NCI-H1092 (cell line): ENCODE results near the gene CDK5R2.
A peak's percentile ranks its signal among the peaks of the same experiment; 100 is the strongest.

Source experiments
- DNase-seq: peaks from one replicate; lab custom pipeline; 2025; lab: John Stamatoyannopoulos, UW

The CDK5R2 gene

GRCh38 chr2:218961651-218962570 lies 2.4 kb downstream of the CDK5R2 start:
- peak; percentile 30 for DNase-seq

DNA sequence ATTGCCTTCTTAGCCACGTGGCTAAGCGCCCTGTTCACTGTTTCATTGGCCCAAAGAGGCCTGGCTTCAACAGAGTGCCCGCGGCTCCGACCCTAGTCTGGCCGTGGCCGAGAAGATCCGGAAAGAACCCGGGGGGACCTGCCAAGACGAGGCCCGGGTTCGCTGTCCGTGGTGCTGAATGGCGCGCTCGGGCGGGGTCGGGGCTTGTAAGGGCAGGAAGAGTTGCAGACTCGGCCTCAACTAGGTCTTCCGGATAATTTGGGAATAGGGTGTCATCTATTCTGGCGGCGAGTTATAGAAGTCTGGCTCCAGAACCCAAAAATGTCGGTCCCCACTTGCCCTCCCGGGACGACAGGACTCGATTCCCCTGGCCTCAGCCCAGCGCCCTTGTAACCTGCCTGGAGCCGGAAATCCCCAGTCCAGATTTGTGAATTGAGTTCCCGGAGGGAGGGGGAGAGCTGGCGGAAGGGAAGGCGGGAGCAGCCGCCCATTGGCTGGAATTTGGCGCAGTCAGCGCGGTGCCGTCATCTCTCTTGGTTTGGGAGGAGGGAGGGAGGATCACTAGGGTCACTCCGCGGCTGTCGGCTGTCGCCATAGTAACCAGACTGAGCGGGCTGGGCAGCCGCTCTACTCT lies 3.5 kb downstream of the CDK5R2 start:
- DNase-seq = peak; percentile 91

- DNase-seq = no peak
Observed at GRCh38 chr2:218963601-218964000, 4.1 kb downstream of the CDK5R2 start.

DNA sequence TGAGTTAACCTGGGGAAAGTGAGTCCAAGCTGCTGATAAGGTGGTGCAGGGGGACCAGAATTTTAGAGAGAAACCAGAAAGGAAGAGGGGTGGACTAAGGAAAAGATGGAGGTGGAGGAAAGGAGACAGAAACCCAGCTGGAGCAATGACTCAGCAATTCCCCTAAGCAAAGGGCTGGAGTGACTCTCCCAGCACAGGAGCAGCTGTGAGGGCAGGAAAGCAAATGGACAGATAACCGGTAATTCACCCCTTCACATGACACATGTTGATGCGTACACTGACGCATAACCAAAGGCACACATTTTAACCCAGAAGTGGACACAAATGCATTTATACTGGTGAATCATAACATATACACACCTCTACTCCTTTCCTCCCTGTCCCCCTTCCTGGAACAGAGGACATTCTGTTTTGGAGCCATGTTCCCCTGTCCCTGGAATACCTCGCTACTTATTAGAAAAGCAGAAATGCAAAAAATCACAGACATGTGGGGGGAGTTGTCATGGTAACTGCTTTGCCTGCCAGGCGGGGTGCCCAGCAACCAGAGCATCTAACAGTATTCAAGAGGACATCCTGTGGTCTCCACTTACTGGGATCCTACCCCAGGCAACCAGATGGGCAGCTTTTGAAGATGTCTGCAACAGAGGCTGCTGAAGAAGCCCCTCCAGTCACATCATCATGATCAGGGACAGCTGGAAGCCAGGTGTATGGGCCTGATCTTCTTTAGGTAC lies 4.7 kb downstream of the CDK5R2 start:
- no peak for DNase-seq

GRCh38 chr2:218970894-218971293 lies 11.4 kb downstream of the CDK5R2 start:
- no peak for DNase-seq

GRCh38 chr2:218975060-218975777 lies 15.8 kb downstream of the CDK5R2 start:
- no peak for DNase-seq

GRCh38 chr2:218979846-218980734 lies 20.6 kb downstream of the CDK5R2 start:
- DNase-seq = peak; percentile 66

DNA sequence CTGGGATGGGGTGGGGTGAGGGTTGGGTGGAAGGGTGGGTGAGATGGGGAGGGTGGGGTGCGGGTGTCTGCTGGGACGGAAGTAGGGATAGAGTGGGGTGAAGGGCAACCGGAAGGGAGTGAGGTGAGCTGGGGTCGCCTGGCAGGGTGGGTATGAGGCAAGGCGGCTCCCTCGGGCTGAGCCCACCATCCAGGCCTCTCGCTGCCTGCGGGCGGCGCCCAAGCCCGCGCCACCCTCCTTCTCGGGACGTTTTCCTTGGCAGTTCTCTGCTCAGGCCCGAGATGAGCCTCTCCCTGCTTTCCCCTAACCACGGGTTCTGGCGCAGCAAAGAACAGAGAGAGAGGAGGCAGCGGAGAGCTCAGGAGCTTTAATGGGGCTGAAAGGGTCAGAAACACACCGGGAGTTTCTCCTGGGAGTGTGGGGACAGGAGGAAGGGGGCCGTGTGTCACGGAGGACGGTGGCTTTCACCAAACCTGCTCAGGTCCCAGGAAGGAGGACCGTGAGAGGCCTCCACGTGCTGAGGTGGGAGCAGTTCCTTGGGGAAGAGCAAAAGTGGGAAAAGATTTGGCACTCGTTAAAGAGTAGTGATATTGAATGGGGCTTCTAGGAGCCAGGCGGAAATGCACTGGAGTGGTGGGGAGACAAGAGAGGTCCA lies 21.4 kb downstream of the CDK5R2 start:
- DNase-seq = no peak

DNA sequence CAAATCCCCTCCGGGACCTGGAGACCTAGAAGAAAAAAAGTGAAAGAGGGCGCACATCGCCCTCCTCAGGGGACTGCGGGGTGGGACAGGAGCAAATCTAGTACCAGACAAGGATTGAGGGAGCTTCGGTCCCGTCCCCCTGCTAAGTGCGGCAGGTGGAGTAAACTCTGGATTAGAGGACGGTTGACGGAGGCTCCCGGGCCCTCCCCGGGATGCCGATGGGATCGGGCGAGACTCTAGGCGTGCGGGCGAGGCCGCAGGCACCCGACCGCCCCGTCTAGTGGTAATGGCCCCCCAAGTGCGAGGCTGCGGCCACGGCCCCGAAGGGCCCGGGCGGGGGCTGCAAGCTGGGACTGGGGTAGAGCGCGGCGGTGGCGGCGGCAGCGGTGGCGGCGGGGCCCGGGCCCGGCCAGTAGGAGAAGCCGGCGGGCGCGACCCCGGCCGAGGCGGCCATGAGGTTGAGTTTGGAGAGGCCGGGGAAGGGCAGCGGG lies 22.0 kb downstream of the CDK5R2 start:
- DNase-seq = no peak

DNA sequence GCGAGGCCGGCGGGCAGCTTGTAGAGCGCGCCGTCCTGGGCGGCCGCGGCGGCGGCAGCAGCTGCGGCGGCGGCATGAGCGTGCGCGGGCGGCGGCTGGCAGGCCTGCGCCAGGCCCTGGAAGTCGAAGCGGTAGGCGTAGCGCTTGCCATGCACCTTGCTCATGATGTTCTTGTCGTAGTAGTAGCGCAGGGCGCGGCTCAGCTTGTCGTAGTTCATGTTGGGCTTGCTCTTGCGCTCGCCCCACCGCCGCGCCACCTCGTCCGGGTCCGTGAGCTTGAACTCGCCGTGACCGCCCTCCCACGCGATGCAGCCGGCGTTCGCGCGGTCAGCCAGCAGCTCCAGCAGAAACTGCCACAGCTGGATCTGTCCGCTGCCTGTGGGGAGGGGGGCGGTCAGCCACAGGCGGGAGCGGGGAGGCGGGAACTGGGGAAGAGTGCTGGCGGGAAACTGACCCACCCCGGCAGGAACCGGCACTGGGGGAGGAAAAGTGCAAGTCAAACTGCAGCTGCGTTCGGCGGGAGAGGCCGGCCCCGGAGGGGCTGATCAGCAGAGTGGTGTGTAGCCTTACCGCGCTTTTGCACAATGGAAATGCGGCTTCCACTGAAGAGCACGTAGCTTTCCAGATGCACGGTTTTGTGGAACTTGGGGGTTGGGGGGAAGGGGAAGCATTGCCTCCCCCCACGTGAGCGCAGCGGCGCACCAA lies 22.6 kb downstream of the CDK5R2 start:
- no peak for DNase-seq

- DNase-seq = no peak
Observed at GRCh38 chr2:218982586-218983262, 23.3 kb downstream of the CDK5R2 start.

GRCh38 chr2:218983263-218983933 lies 23.9 kb downstream of the CDK5R2 start:
- DNase-seq = no peak

GRCh38 chr2:218983934-218984238 lies 24.4 kb downstream of the CDK5R2 start:
- no peak for DNase-seq

- no peak for DNase-seq
Observed at GRCh38 chr2:218984239-218985020, 25.0 kb downstream of the CDK5R2 start.

GRCh38 chr2:218985021-218985324 lies 25.5 kb downstream of the CDK5R2 start, which contains the start of gene FEV:
Gene FEV, minus strand, starts transcription at chr2:218985184. Its CDS starts 109 bp downstream, at chr2:218985075.
- no peak for DNase-seq

- DNase-seq = no peak
Observed at GRCh38 chr2:218985325-218986091, 26.0 kb downstream of the CDK5R2 start.

DNA sequence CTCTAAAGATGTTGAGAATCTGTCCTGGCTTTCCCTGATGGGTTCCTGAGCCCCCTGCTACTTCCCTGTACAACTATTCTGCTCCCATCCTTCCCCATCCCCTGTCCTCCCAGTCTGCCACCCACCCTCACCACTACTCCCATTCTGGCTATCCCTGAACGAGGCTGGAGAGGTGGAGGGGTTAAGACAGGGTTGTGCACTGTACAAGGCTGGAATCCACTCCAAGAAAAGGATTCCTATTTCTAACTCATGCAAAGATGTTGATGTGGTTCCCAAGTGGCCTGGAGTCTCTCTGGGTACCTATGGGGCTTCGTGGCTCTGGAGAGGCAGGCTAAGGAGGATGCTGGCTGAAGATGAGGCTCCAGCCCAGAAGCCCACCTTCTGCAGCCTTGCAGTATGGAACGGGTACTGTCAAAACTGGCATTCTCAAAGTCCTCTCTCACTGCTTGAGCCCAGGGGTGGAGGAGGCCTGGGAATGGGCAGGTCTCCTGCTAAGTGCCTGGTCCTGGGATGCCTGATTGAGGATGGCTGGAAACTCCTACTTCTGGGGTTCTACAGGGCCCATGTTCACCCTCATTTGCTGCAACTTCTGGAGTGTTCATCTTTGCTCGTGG lies 26.8 kb downstream of the CDK5R2 start:
- no peak for DNase-seq
